Neural cell (in vitro differentiated cells): ENCODE results near the gene APBB2. TPM values are rescaled to one million over a fixed set of nuclear protein-coding genes. Genes with fewer than 3 reads are reported as not detected.

Source experiments
- H2AFZ ChIP-seq: fragments of 200-600, 300-800 bp; sonication (generic), shearing (Covaris generic); 2 replicates; pipeline ENCODE4 v1.6.0; 2014; ENCODE audit warnings: low read depth, mild to moderate bottlenecking, antibody characterized with exemption, low read length, moderate library complexity
- H3F3A ChIP-seq: fragments of 200-600 bp; shearing (Covaris generic); 2 replicates; pipeline ENCODE4 v1.6.1; 2016; ENCODE audit warnings: mild to moderate bottlenecking, moderate library complexity, mixed read lengths, antibody characterized with exemption, low read length; ENCODE audit not compliant: insufficient read depth, poor library complexity, severe bottlenecking
- H3K27ac ChIP-seq: fragments of 200-600, 300-800 bp; sonication (generic), shearing (Covaris generic); 2 replicates; pipeline ENCODE4 v1.5.1; 2014; ENCODE audit warnings: mild to moderate bottlenecking, low read length, moderate library complexity
- H3K27me3 ChIP-seq: fragments of 300-800, 200-600 bp; sonication (generic), shearing (Covaris generic); 2 replicates; pipeline ENCODE4 v1.6.0; 2014; ENCODE audit warnings: mild to moderate bottlenecking, low read depth, low read length, moderate library complexity; ENCODE audit not compliant: insufficient read depth
- H3K36me3 ChIP-seq: fragments of 300-800, 200-600 bp; sonication (generic), shearing (Covaris generic); 2 replicates; pipeline ENCODE4 v1.5.1; 2014; ENCODE audit warnings: mild to moderate bottlenecking, antibody characterized with exemption, low read length, moderate library complexity; ENCODE audit not compliant: insufficient read depth
- H3K4me2 ChIP-seq: fragments of 300-800, 200-600 bp; sonication (generic), shearing (Covaris generic); 2 replicates; pipeline ENCODE4 v1.6.0; 2014; ENCODE audit warnings: mild to moderate bottlenecking, low read length
- H3K4me3 ChIP-seq: fragments of 300-800, 200-600 bp; sonication (generic), shearing (Covaris generic); 2 replicates; pipeline ENCODE4 v1.5.1; 2014; ENCODE audit warnings: mild to moderate bottlenecking, low read length, moderate library complexity
- H3K79me2 ChIP-seq: fragments of 200-600 bp; shearing (Covaris generic); replicated peaks from 2 replicates; pipeline ENCODE4 v1.6.0; 2014; ENCODE audit warnings: mild to moderate bottlenecking, low read length, moderate library complexity; ENCODE audit not compliant: insufficient read depth
- H3K9ac ChIP-seq: fragments of 300-800, 200-600 bp; sonication (generic), shearing (Covaris generic); 2 replicates; pipeline ENCODE4 v1.6.1; 2016; ENCODE audit warnings: mild to moderate bottlenecking, low read length, mixed read lengths
- H3K9me2 ChIP-seq: fragments of 200-600 bp; shearing (Covaris generic); 2 replicates; pipeline ENCODE4 v1.6.1; 2016; ENCODE audit warnings: mild to moderate bottlenecking, low read length, mixed read lengths; ENCODE audit not compliant: insufficient read depth
- H3K9me3 ChIP-seq: fragments of 200-600, 300-800 bp; sonication (generic), shearing (Covaris generic); 2 replicates; pipeline ENCODE4 v1.6.1; 2016; ENCODE audit warnings: mild to moderate bottlenecking, mixed run types, low read length, moderate library complexity, mixed read lengths
- H4K20me1 ChIP-seq: fragments of 200-600 bp; shearing (Covaris generic); 2 replicates; pipeline ENCODE4 v1.6.1; 2016; ENCODE audit warnings: mild to moderate bottlenecking, mixed run types; ENCODE audit not compliant: insufficient read depth
- EP300 ChIP-seq: fragments of 450-650 bp; conservative IDR thresholded peaks from 2 replicates; pipeline ENCODE4 v1.6.1; 2014; ENCODE audit warnings: antibody characterized with exemption, mild to moderate bottlenecking, moderate library complexity; ENCODE audit not compliant: poor library complexity, severe bottlenecking
- EZH2 ChIP-seq: fragments of 200-600, 300-800 bp; shearing (Covaris generic), sonication (generic); IDR thresholded peaks from 2 replicates; pipeline ENCODE4 v1.6.1; 2014; ENCODE audit warnings: antibody characterized with exemption, low read length, borderline replicate concordance, mild to moderate bottlenecking; ENCODE audit not compliant: insufficient read depth, poor library complexity, severe bottlenecking
- POLR2AphosphoS5 ChIP-seq: IDR thresholded peaks from 2 replicates; pipeline ENCODE4 v1.6.1; 2012
- RAD21 ChIP-seq: fragments of 450-650 bp; conservative IDR thresholded peaks from 2 replicates; pipeline ENCODE4 v1.6.1; 2014; ENCODE audit warnings: antibody characterized with exemption, mild to moderate bottlenecking, moderate library complexity
- REST ChIP-seq: IDR thresholded peaks from 2 replicates; pipeline ENCODE4 v1.6.1; 2012; ENCODE audit warnings: borderline replicate concordance
- SMC3 ChIP-seq: fragments of 450-650 bp; conservative IDR thresholded peaks from 2 replicates; pipeline ENCODE4 v1.6.1; 2014; ENCODE audit warnings: antibody characterized with exemption, mild to moderate bottlenecking, moderate library complexity; ENCODE audit not compliant: poor library complexity
- TAF1 ChIP-seq: IDR thresholded peaks from 2 replicates; pipeline ENCODE4 v1.6.1; 2012; ENCODE audit warnings: low read depth
- polyA plus RNA-seq: library from polyadenylated mRNA; depleted of rRNA; stranded (reverse); fragments of >200 nt; gene quantifications from 2 replicates; pipeline ENCODE4 v1.2.3, GENCODE V29; 2014
- TF ChIP-seq, protein P1 (sequence below): fragments of 450-650 bp; IDR thresholded peaks from 2 replicates; pipeline ENCODE4 v1.5.1; 2014; ENCODE audit warnings: antibody characterized with exemption, mild to moderate bottlenecking, moderate library complexity; ENCODE audit not compliant: poor library complexity, severe bottlenecking

Gene APBB2
- polyA plus RNA-seq, 1 donor from 2014 or later: 41.9 TPM

DNA sequence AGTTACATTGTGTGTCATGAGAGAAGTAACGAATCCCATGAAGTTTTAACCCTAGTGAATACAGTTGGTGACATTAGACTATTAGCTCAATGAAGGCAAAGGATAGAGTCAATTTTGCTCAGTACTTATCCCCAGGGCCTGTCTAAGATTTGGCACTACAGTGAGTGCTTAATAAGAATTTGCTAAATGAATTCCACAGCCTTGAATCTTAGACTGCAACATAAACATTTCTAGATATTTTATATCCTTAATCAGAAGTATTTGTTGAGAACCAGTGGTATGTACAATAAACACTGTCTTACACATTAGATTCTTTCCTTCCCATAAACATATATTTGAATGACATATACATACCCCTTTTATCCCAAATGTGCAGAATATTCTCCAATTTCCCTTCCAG lies 241.6 kb downstream of the APBB2 start:
- H3K9ac ChIP-seq: no peak overlapping the region
- H3K27ac ChIP-seq: peak overlapping the region; percentile 29
- H3K36me3 ChIP-seq: no peaks in the 10 kb centered on the region
- no peaks in the 10 kb centered on the region for H3K9me2 ChIP-seq
- H3F3A ChIP-seq: no peaks in the 10 kb centered on the region
- H3K4me2 ChIP-seq: no peak overlapping the region
- TF ChIP-seq EZH2 (no peak), POLR2AphosphoS5 (no peak), REST (no peak), RAD21 (no peak), EP300 (no peak)
- no peaks in the 10 kb centered on the region for H3K79me2 ChIP-seq
- H3K9me3 ChIP-seq: no peaks in the 10 kb centered on the region
- no peaks in the 10 kb centered on the region for H4K20me1 ChIP-seq
- H2AFZ ChIP-seq: no peak overlapping the region
- no peak overlapping the region for H3K4me3 ChIP-seq
- no peaks in the 10 kb centered on the region for H3K27me3 ChIP-seq

- H3K9ac ChIP-seq: peak overlapping the region; percentile 17
- no peaks in the 10 kb centered on the region for H4K20me1 ChIP-seq
- H3K9me3 ChIP-seq: no peaks in the 10 kb centered on the region
- peak overlapping the region; percentile 77 for H3K27ac ChIP-seq
- no peaks in the 10 kb centered on the region for H3K36me3 ChIP-seq
- no peaks in the 10 kb centered on the region for H3K27me3 ChIP-seq
- TF ChIP-seq REST (peak; percentile 63), EZH2 (no peak)
- H3F3A ChIP-seq: no peaks in the 10 kb centered on the region
- H3K79me2 ChIP-seq: no peaks in the 10 kb centered on the region
- H3K4me2 ChIP-seq: no peak overlapping the region
- H3K4me3 ChIP-seq: peak overlapping the region; percentile 50
- no peaks in the 10 kb centered on the region for H3K9me2 ChIP-seq
- no peak overlapping the region for H2AFZ ChIP-seq
Observed at GRCh38 chr4:40971338-40971737, 243.0 kb downstream of the APBB2 start.

GRCh38 chr4:40969501-40969900 lies 244.8 kb downstream of the APBB2 start:
- H3F3A ChIP-seq: no peaks in the 10 kb centered on the region
- H3K9ac ChIP-seq: peak overlapping the region; percentile 51
- H3K79me2 ChIP-seq: no peaks in the 10 kb centered on the region
- H3K9me3 ChIP-seq: no peaks in the 10 kb centered on the region
- peak overlapping the region; percentile 89 for H3K4me2 ChIP-seq
- peak overlapping the region; percentile 77 for H3K27ac ChIP-seq
- peak overlapping the region; percentile 50 for H3K4me3 ChIP-seq
- no peaks in the 10 kb centered on the region for H3K27me3 ChIP-seq
- H3K36me3 ChIP-seq: no peaks in the 10 kb centered on the region
- no peaks in the 10 kb centered on the region for H3K9me2 ChIP-seq
- H2AFZ ChIP-seq: no peak overlapping the region
- no peaks in the 10 kb centered on the region for H4K20me1 ChIP-seq
- TF ChIP-seq SMC3 (no peak), REST (no peak), EP300 (peak; percentile 45), TAF1 (no peak)
- TF ChIP-seq, protein P1, sequence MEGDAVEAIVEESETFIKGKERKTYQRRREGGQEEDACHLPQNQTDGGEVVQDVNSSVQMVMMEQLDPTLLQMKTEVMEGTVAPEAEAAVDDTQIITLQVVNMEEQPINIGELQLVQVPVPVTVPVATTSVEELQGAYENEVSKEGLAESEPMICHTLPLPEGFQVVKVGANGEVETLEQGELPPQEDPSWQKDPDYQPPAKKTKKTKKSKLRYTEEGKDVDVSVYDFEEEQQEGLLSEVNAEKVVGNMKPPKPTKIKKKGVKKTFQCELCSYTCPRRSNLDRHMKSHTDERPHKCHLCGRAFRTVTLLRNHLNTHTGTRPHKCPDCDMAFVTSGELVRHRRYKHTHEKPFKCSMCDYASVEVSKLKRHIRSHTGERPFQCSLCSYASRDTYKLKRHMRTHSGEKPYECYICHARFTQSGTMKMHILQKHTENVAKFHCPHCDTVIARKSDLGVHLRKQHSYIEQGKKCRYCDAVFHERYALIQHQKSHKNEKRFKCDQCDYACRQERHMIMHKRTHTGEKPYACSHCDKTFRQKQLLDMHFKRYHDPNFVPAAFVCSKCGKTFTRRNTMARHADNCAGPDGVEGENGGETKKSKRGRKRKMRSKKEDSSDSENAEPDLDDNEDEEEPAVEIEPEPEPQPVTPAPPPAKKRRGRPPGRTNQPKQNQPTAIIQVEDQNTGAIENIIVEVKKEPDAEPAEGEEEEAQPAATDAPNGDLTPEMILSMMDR: no peak
